LNCaP clone FGC (cell line): Measurements from ENCODE around the gene RPS25.
A peak's percentile ranks its signal among the peaks of the same experiment; 100 is the strongest.
"Not testable (repeated sequence)": the region's sequence is repeated elsewhere in the genome, so short reads cannot be mapped to it uniquely, and the experiment has no call there.

Experiments used
- DNase-seq: peaks from one replicate; pipeline ENCODE4 v3.0.0-alpha.2; 2011; ENCODE audit warnings: low read depth
- H3K4me3 ChIP-seq: 2 replicates; pipeline ENCODE4 v1.5.1; 2011; ENCODE audit warnings: mild to moderate bottlenecking, low read depth, low read length, control low read depth
- CTCF ChIP-seq: IDR thresholded peaks from 2 replicates; pipeline ENCODE4 v1.5.1; 2012; ENCODE audit warnings: mild to moderate bottlenecking; ENCODE audit not compliant: control insufficient read depth, insufficient read depth; ENCODE audit errors: extremely low read depth

The RPS25 gene

GRCh38 chr11:118998388-118998717 is 19.8 kb downstream of the RPS25 start:
- no peak for TF ChIP-seq CTCF
- DNase-seq = no peak
- H3K4me3 ChIP-seq = peak overlapping the region; percentile 80

GRCh38 chr11:118997627-118998387 is 20.3 kb downstream of the RPS25 start, which contains the start of gene CENATAC:
TSS of gene CENATAC (plus strand) at chr11:118998138. CDS start at chr11:118998198, 60 bp downstream.
- peak within 1 kb of the TSS; percentile 80 for H3K4me3 ChIP-seq
- peak; percentile 70 for DNase-seq

GRCh38 chr11:118996926-118997626 is 21.1 kb downstream of the RPS25 start:
- TF ChIP-seq CTCF = no peak
- peak overlapping the region; percentile 80 for H3K4me3 ChIP-seq
- DNase-seq = no peak

More at GRCh38 chr11:118997627-118998387, 20.3 kb downstream of the RPS25 start, which contains the start of gene CENATAC:
- 0 out of 2 replicates have a peak, but pooled peaks have one; percentile 8 for TF ChIP-seq CTCF

GRCh38 chr11:118991486-118992038 is 26.6 kb downstream of the RPS25 start:
- not testable (repeated sequence) for DNase-seq, H3K4me3 ChIP-seq

GRCh38 chr11:118988280-118988679 is 29.9 kb downstream of the RPS25 start:
- no peak for TF ChIP-seq CTCF
- H3K4me3 ChIP-seq = no peak overlapping the region
- no peak for DNase-seq

- DNase-seq = no peak
- no peak for TF ChIP-seq CTCF
- no peak overlapping the region for H3K4me3 ChIP-seq
These were observed 33.3 kb downstream of the RPS25 start for GRCh38 chr11:118984825-118985224.

- not testable (repeated sequence) for DNase-seq, H3K4me3 ChIP-seq
These were observed 33.8 kb downstream of the RPS25 start for GRCh38 chr11:118984337-118984736.
